ENCODE results near the gene NRG4.
"Not testable (repeated sequence)": the region's sequence is repeated elsewhere in the genome, so short reads cannot be mapped to it uniquely, and the experiment has no call there.

The NRG4 gene

DNA sequence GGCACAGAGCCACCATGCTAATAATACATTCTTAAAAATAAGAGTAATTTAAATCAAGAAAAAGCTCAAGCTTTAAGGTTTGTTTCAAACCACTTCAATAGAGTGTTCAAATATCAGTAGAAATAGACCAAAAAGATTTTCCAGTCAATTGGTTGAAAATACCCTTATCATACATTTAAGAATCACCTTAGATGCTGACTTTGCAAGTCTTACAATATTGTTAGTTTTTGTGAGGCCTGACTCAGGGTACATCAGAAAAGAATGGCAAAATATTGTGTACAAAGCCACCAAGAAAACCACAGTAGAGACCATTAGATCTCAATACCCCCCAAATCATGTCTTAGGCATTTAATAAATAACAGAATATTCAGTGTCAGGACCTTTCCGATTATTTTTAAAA is 19.8 kb upstream of the NRG4 start:
- no peak overlapping the region for H3K4me3 ChIP-seq (ENCODE audit: low read depth, low read length)
- ChIA-PET CTCF (interaction anchor here (0.5 to 1.1 kb wide), 2 partner anchors 20 to 24 kb away, joined by 3 read pairs; no protein-coding TSS in a partner anchor), POLR2A (no interaction called here)
- TF ChIP-seq, protein P1, sequence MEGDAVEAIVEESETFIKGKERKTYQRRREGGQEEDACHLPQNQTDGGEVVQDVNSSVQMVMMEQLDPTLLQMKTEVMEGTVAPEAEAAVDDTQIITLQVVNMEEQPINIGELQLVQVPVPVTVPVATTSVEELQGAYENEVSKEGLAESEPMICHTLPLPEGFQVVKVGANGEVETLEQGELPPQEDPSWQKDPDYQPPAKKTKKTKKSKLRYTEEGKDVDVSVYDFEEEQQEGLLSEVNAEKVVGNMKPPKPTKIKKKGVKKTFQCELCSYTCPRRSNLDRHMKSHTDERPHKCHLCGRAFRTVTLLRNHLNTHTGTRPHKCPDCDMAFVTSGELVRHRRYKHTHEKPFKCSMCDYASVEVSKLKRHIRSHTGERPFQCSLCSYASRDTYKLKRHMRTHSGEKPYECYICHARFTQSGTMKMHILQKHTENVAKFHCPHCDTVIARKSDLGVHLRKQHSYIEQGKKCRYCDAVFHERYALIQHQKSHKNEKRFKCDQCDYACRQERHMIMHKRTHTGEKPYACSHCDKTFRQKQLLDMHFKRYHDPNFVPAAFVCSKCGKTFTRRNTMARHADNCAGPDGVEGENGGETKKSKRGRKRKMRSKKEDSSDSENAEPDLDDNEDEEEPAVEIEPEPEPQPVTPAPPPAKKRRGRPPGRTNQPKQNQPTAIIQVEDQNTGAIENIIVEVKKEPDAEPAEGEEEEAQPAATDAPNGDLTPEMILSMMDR (IDR thresholded peaks at IDR 0.05; ENCODE audit: insufficient read depth, low read length, missing control alignments), result no peak
- DNase-seq (ENCODE audit: low read depth, low spot score), result no peak

DNA sequence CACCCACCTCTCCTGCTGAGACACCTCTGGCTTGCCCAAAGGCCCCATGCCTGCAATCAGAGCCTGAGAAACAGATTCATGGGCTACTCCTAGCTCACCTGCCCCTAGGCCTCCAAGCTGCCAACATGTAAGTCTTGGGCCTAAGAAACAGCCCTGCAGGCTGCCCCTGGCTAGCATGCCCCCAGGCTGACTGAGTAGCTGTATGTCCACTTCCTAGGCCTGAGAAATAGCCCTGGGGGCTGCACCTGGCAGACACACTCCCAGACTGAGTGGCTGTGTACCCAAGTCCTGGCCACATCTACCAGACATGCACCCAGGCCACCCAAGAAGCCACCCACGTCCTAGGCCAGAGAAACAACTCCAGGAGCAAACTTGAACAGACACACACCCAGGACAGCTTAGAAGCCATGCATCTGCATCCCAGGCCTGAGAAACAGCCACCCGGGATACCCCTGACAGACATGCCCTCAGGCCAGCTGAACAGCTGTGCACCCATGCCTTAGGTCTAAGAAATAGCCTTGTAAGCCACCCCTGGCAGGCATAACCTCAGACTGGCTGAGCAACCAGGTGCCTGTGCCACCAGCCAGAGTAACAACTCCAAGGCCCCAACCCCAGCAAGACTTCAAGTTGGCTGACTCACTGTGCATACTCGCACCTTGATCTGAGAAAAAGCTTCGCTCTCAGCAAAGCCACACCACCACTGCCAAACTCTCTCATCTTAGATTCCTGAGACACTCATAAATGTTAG is 12.0 kb upstream of the NRG4 start:
- CTCF ChIA-PET, result interaction anchor here (1.3 kb wide), 1 partner anchor 34 kb away, joined by 7 read pairs; no protein-coding TSS in a partner anchor
- no peak overlapping the region for H3K4me3 ChIP-seq (ENCODE audit: low read depth, low read length)
- POLR2A ChIA-PET, result no interaction called here
- TF ChIP-seq, protein P1 (IDR thresholded peaks at IDR 0.05; ENCODE audit: insufficient read depth, low read length, missing control alignments), result no peak
- no peak for DNase-seq (ENCODE audit: low read depth, low spot score)

DNA sequence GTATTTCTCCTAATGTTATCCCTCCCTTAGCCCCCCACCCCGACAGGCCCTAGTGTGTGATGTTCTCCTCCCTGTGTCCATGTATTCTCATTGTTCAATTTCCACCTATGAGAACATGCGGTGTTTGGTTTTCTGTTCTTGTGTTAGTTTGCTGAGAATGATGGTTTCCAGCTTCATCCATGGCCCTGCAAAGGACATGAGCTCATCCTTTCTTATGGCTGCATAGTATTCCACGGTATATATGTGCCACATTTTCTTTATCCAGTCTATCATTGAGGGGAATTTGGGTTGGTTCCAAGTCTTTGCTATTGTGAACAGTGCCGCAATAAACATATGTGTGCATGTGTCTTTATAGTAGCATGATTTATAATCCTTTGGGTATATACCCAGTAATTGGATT is 1.2 kb upstream of the NRG4 start:
- POLR2A ChIA-PET; CTCF ChIA-PET; DNase-seq (ENCODE audit: low read depth, low spot score); H3K4me3 ChIP-seq (ENCODE audit: low read depth, low read length): not testable (repeated sequence)

DNA sequence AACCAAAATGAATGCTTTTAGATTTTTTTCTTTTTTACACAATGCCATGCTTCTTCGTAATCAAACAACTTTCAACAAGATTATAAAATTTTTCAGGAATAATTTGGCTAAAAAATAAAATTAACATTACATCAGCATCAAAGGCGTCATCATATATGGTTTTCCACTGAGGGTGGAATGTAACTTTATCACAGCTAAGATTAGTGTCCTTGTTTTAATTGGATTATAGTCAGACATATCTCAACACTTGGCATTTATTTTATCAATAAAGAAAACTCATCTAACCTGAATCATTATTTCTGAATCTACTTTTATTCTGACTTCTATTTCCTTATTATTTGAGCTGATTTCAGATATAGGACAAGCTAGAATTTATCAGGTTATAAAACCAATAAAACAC is 1.6 kb downstream of the NRG4 start:
- H3K4me3 ChIP-seq (ENCODE audit: low read depth, low read length), result no peak overlapping the region
- DNase-seq (ENCODE audit: low read depth, low spot score), result no peak
- POLR2A ChIA-PET, result no interaction called here
- CTCF ChIA-PET, result interaction anchor here (1.1 kb wide), 1 partner anchor 46 kb away, joined by 3 read pairs; no protein-coding TSS in a partner anchor
- TF ChIP-seq, protein P1 (IDR thresholded peaks at IDR 0.05; ENCODE audit: insufficient read depth, low read length, missing control alignments), result no peak

DNA sequence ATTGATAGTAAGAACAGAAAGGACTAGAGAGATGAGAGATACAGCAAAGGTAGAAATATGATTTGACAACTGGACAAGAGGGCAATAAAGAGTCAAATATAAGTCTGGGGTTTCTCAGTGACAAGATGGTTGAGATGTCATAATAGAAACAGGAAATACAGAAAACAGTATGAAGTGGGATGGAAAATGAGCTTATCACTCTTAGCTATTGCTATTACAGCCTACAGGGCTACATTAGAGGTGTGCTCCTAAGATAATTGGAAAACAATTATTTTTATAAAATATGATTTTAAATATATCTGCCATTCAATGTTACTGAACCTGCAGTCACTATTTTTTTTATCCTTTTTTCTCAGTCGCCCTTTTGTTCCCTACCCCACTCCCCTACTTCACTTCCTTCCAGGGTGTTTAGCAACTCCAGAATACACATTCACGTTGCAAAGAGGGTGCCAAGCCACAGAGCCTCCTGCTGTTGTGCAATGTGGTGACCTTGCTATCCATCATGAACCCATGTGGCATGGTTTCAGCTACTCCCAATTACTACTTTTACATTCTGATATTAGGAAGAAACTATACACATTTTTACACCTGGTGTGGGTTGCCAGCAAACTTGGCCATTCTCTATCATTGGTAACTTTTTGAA is 6.0 kb downstream of the NRG4 start:
- TF ChIP-seq, protein P1 (IDR thresholded peaks at IDR 0.05; ENCODE audit: insufficient read depth, low read length, missing control alignments), result no peak
- no peak overlapping the region for H3K4me3 ChIP-seq (ENCODE audit: low read depth, low read length)
- ChIA-PET POLR2A (no interaction called here), CTCF (interaction anchor here (1.0 to 1.3 kb wide), 2 partner anchors 75 to 141 kb away, joined by 3 to 5 read pairs; no protein-coding TSS in a partner anchor)
- DNase-seq (ENCODE audit: low read depth, low spot score), result no peak

DNA sequence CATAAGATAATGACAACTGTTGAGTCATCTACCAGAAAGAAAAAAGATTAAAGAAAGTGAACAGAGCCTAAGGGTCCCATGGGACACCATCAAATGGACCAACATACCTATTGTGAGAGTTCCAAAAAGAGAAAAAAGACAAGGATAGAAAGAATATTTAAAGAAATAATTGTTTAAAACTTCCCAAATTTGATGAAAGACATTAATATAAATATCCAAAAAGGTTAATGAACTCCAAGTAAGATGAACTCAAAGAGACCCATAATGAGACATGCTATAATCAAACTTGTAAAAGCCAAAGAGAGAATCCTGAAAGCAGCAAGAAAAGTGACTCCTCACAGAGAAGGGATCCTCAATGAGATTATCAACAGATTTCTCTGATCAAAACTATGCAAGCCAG is 8.9 kb downstream of the NRG4 start:
- no peak overlapping the region for H3K4me3 ChIP-seq (ENCODE audit: low read depth, low read length)
- TF ChIP-seq, protein P1 (IDR thresholded peaks at IDR 0.05; ENCODE audit: insufficient read depth, low read length, missing control alignments), result no peak
- ChIA-PET POLR2A (no interaction called here), CTCF (no interaction called here)
- DNase-seq (ENCODE audit: low read depth, low spot score), result no peak

Data from AG04449 (cell line).